GM19395 (cell line): ENCODE measurements around the gene VGF.
"Not testable (repeated sequence)": the region's sequence is repeated elsewhere in the genome, so short reads cannot be mapped to it uniquely, and the experiment has no call there.

Source experiments
- ATAC-seq: cut with Tn5 transposase; IDR thresholded peaks from one replicate; pipeline ENCODE4 v1.9.1; 2021; ENCODE audit warnings: mild to moderate bottlenecking, moderate library complexity; ENCODE audit not compliant: unreplicated experiment

The VGF gene

GRCh38 chr7:101165075-101165957 lies at the start of gene VGF:
TSS of gene VGF (minus strand) at chr7:101165569. CDS start at chr7:101164843, 726 bp downstream.
- ATAC-seq: no peak

DNA sequence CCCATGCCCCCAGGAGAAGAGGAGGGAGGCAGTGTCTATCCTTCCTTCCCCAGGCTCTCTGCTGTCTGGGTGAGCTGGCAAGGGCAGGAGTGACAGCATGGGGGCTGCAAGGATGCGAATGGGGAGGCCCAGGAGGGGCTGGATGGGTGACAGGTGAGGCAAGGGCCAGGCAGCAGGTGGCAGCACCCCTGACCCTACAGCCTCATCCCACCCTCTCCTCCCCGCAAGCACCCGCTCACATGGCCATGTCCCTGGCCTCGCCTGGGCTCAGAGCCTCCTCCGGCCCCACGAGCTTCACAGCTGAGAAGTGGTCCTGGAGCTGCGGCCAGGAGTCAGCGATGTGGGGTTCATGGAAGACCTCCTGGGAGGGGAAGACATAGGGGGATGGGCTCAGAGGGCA lies 46.6 kb upstream of the VGF start:
- ATAC-seq: no peak

GRCh38 chr7:101211501-101211900 lies 46.1 kb upstream of the VGF start:
- no peak for ATAC-seq

DNA sequence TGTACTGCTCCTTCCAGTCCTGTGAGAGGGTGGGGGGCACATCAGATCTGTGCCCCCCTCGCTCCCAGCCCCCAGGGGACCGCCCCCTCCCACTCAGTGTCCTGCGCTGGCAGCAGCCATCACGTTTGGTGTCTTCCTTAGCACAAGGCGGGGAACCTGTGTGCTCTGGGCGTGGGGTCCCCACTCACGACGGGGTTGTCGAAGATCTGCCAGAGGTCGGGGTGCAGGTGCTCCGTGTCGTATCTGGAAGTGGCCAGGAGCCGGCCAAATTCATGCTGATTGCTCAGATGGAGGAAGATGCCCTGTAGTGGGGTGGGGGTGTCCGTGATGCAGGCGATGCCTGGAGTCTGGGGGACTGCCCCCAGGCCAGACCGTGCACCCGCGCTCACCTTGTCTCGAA lies 44.8 kb upstream of the VGF start:
- ATAC-seq: no peak

- no peak for ATAC-seq
Observed at GRCh38 chr7:101208794-101209193, 43.4 kb upstream of the VGF start.

- ATAC-seq: no peak
Observed at GRCh38 chr7:101207459-101207858, 42.1 kb upstream of the VGF start.

- ATAC-seq: no peak
Observed at GRCh38 chr7:101206665-101207042, 41.3 kb upstream of the VGF start.

DNA sequence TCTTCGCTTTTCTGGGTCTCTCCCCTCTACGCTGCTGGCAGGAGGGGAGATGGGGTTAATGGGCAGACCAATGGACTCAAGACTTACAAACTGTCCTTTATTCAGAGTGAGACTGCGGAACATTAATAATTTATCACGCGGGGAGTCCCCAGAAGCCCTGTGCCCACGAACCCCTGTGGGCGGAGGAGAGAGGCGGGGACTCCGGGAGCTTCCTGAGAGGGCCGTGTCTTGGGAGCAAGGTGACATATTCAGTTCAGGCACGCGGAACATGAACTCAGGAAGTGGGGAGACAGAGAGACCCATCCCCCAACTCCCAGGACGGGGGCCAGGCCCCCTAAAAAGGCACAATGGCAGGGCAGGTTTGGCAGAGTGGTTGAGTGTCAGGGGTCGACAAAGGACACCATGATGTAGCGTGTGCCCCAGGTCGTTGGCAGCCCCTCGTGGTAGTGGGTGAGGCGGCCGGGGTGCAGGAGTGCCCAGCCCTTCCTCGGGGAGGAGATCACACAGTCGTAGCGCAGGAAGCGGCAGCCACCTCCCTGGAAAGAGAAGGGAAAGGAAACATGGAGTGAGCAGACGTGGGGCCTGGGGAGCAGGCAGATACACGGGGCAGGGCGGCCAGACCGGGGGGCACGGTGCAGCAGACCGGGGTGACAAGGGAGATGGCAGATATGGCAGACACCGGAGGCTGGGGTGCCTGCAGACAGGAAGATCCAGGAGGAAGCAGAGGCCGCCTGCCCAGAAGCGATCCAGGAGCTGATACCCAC lies 40.7 kb upstream of the VGF start:
- no peak for ATAC-seq

- not testable (repeated sequence) for ATAC-seq
Observed at GRCh38 chr7:101203740-101204738, 38.7 kb upstream of the VGF start.

GRCh38 chr7:101202603-101202918 lies 37.2 kb upstream of the VGF start:
- ATAC-seq: no peak

GRCh38 chr7:101201695-101202602 lies 36.6 kb upstream of the VGF start:
- ATAC-seq: no peak

DNA sequence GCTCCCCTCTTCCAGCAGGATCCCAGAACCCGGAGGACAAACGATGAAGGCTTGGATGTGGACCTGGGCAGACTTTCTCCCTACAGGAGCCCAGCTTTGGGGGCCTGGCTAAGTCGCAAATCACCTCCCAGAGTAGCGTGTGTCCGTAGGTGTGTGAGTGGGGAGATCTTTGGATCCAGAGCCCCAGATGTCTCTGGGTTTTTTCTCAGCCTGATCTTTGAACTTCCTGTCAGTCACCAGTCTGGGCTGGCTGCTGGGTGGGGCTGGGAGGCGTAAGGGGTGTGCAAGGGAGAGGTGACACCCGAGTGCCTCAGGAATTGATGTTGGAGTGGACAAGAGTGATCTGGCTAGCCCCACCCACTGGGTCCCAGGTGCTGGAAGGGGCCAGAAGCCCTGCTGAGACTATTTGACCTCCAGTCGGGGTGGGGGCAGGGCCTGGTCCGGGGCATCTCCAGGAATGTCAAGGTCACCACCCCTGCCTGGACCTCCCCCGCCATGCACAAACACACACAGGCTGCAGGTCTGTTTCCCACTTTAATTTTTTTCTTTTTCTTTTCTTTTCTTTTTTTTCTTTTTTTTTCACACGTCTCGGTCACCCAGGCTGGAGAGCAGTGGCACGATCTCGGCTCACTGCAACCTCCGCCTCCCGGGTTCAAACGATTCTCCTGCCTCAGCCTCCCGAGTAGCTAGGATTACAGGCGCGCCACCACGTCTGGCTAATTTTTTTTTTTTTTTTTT lies 35.7 kb upstream of the VGF start, which contains the start of gene MOGAT3:
Gene MOGAT3, minus strand, starts transcription at position 175 of the 738 bp plus-strand sequence. CDS start 182 bp downstream, outside the sequence.
- ATAC-seq: no peak

DNA sequence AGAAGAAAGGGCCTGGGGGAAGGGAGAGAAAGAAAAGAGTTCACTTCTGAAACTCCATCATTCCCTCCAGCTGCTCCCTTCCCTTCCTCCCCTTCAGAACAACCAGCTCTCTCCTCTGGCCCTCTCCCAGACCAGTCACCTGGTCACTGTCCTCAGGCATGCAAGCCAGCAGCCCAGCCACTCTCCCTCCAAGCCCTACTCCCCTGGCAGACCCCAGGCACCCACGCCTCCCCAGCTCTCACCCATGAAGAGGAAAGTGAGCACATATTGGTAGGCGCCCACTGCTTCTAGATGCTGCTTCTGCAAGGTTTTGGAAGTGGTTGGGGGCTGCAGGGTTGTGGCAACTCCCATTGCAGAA lies 35.1 kb upstream of the VGF start:
- ATAC-seq: no peak

- ATAC-seq: not testable (repeated sequence)
Observed at GRCh38 chr7:101199522-101199921, 34.2 kb upstream of the VGF start.

DNA sequence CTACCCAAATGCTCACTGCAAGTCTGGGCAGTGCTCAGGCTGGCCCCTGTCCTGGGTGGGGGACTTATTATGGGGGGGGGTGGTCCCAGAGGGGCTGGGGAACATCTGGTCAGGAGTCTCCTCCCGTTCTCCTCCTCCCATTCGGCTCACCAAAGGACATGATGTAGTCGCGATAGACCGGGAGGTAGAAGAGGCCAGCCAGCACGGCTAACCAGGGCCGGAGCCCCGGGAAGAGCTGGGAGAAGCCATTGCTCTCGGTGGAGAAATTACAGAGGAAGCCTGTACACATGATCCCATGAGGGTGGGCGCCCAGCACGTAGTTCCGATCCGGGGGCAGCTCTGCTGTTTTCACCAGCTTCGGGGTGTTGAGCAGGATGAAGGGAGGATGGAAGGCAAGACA lies 33.1 kb upstream of the VGF start:
- ATAC-seq: no peak

DNA sequence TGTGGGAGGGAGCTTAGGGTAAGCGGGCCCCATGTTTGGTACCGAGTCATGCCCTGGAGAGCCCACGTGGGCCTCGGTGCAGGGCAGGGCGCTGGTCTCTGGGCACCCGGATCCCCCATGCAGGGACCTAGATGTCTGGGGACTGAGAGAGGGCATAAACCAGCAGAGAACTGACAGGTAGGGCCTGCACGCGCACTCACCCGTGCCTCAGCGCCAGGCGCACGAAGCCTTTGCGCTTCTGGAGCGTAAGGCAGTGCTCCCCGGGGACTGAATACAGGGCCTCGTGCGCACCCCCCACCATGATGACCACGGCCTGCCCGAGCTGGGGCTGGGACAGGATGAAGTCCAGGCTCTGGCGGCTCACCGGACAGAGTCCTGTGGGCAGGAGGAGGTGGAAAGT lies 32.6 kb upstream of the VGF start:
- no peak for ATAC-seq

DNA sequence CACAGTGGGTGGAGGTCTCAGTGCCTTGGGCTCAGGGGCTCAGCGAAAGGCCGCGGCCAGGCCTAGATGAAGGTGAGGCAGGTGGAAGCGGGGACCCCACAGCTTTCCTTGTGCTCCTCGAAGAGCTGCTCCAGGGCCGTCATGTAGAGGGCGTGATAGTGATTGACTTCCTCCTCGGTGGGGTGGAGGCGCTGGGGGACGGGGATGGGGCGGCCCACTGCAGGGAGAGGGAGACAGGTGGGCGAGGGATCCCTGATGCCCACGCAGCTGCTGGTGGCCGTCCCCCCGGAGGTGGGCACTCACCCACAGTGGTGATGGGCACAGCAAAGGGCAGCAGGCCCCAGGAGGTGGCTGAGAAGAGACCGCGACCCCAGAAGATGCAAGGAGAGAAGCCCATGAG lies 30.5 kb upstream of the VGF start:
- no peak for ATAC-seq

GRCh38 chr7:101189109-101189508 lies 23.7 kb upstream of the VGF start:
- no peak for ATAC-seq

DNA sequence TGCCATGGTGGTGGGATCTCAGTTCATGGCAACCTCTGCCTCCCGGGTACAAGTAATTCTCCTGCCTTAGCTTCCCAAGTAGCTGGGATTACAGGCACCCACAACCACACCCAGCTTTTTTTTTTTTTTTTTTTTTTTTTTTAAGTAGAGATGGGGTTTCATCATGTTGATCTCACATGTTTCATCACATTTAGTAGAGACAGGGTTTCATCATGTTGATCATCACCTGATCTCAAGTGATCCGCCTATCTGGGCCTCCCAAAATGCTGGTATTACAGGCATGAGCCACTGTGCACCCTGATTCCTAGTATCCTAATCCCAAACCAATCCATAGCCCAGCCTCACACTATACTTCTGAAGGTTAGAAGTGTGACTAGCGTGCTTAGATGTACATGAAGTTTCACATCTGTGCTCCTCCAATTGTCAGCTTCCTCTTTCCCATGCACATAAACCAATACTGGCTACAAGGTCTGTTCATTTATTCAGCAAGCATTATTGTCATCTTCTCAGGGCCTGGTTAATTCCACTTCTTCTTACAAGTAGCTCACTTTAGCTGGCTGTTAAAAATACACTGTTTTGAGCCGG lies 21.6 kb upstream of the VGF start:
- ATAC-seq: no peak
